OCI-LY7 (cell line): ENCODE data around the gene DAND5.

Experiments
- CTCF ChIP-seq: fragments of 200-600 bp; sonication (generic); conservative IDR thresholded peaks from 2 replicates; pipeline ENCODE4 v1.5.1; 2014; ENCODE audit warnings: mild to moderate bottlenecking, antibody characterized with exemption, low read length, moderate library complexity, mixed read lengths
- EZH2phosphoT487 ChIP-seq: fragments of 200-600 bp; sonication (generic); IDR thresholded peaks from 2 replicates; pipeline ENCODE4 v1.6.1; 2018; ENCODE audit warnings: low read depth, borderline replicate concordance, mild to moderate bottlenecking, mixed run types, antibody characterized with exemption, low read length, moderate library complexity, mixed read lengths

- TF ChIP-seq CTCF: no peak
- no peak for TF ChIP-seq EZH2phosphoT487
These were observed 21.5 kb downstream of the DAND5 start for GRCh38 chr19:12990853-12991252.
